Mesodermal cell (in vitro differentiated cells): Measurements from ENCODE around the gene NIBAN1.

Experiments used
- H3K27ac ChIP-seq: 2 replicates; pipeline ENCODE4 v1.7.0; 2013; ENCODE audit warnings: mild to moderate bottlenecking, low read depth, low read length, moderate library complexity; ENCODE audit not compliant: severe bottlenecking
- H3K36me3 ChIP-seq: 2 replicates; pipeline ENCODE4 v1.7.1; 2013; ENCODE audit warnings: mild to moderate bottlenecking, low read length, moderate library complexity; ENCODE audit not compliant: control insufficient read depth, insufficient read depth
- H3K4me1 ChIP-seq: one replicate; pipeline ENCODE4 v1.7.1; 2013; ENCODE audit warnings: mild to moderate bottlenecking, low read length; ENCODE audit not compliant: insufficient read depth, control insufficient read depth, poor library complexity, severe bottlenecking
- H3K4me3 ChIP-seq: 2 replicates; pipeline ENCODE4 v1.7.0; 2013; ENCODE audit warnings: low read length, control low read depth, mild to moderate bottlenecking; ENCODE audit not compliant: insufficient read depth, poor library complexity, severe bottlenecking; ENCODE audit errors: extremely low read depth
- H3K9me3 ChIP-seq: 2 replicates; pipeline ENCODE4 v1.7.1; 2013; ENCODE audit warnings: mild to moderate bottlenecking, low read length, moderate library complexity; ENCODE audit not compliant: control insufficient read depth
- WGBS, 2 experiments: methylation state at CpG; one replicate each; pipeline ENCODE4 v1.1.5; 2013; ENCODE audit warnings: missing lambda C conversion rate in 2 of 2; ENCODE audit not compliant: insufficient coverage in 2 of 2; 5-methylcytosine and 5-hydroxymethylcytosine counted together

The NIBAN1 gene

GRCh38 chr1:184930645-184931044 is 43.7 kb downstream of the NIBAN1 start:
- no peak overlapping the region for H3K27ac ChIP-seq
- no peaks in the 10 kb centered on the region for H3K36me3 ChIP-seq
- no peak overlapping the region for H3K4me3 ChIP-seq
- H3K9me3 ChIP-seq = no peaks in the 10 kb centered on the region
- H3K4me1 ChIP-seq = no peaks in the 10 kb centered on the region
- WGBS, 2 experiments = 100% methylated on average over 1 of the region's 3 CpGs

- H3K9me3 ChIP-seq = no peaks in the 10 kb centered on the region
- 93% methylated on average over 3 of the region's 4 CpGs for WGBS, 2 experiments
Measured at GRCh38 chr1:184930232-184930631, 44.1 kb downstream of the NIBAN1 start.

GRCh38 chr1:184929711-184930202 is 44.6 kb downstream of the NIBAN1 start:
- H3K27ac ChIP-seq = no peak overlapping the region
- no peak overlapping the region for H3K4me3 ChIP-seq
- H3K36me3 ChIP-seq = no peaks in the 10 kb centered on the region
- no peaks in the 10 kb centered on the region for H3K4me1 ChIP-seq
- 88% methylated on average over 1 of the region's 3 CpGs; no CpG with 5 or more reads in 1 of the 2 experiments for WGBS, 2 experiments
- H3K9me3 ChIP-seq = no peaks in the 10 kb centered on the region

More at GRCh38 chr1:184930232-184930631, 44.1 kb downstream of the NIBAN1 start:
- Histone ChIP-seq H3K36me3 (no peaks in the 10 kb centered on the region), H3K4me1 (no peaks in the 10 kb centered on the region), H3K27ac (no peak overlapping the region), H3K4me3 (no peak overlapping the region)

GRCh38 chr1:184928394-184928793 is 45.9 kb downstream of the NIBAN1 start:
- H3K9me3 ChIP-seq = no peaks in the 10 kb centered on the region
- 93 to 100% methylated on average over 1 to 2 of the region's 2 CpGs for WGBS, 2 experiments
- H3K36me3 ChIP-seq = no peaks in the 10 kb centered on the region
- H3K4me3 ChIP-seq = no peak overlapping the region
- no peaks in the 10 kb centered on the region for H3K4me1 ChIP-seq
- H3K27ac ChIP-seq = no peak overlapping the region
